ENCODE measurements around the gene TRHDE. TPM values are rescaled to one million over a fixed set of nuclear protein-coding genes. Genes with fewer than 3 reads are reported as not detected.

Gene TRHDE
- polyA plus RNA-seq, 2 of the 4 experiments (the other 2 are of a cell fraction) = 0.16 to 0.32 TPM

DNA sequence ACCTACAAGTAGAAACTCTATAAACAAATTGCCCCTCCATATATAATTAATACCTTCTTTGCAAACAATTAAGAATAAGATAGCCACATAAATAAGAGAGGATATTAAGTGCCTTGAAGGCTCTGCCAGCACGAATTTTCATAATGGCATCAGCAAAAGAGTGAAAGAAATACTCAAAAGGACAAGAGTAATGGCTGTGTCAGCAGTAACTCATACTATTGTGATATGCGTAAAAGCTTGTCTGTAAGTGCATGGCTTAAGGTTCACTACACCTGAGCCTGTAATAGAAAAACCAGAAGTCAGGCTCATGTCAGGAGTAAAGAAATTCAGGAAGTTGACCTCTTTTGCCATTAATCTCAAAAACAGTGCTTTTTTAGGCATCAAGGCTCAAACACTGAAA is 204.1 kb downstream of the TRHDE start:
- Histone ChIP-seq H3K9me3 (no peaks in the 10 kb centered on the region), H3K4me1 (no peaks in the 10 kb centered on the region), H3K4me3 (no peak overlapping the region), H3K27ac (no peak overlapping the region), H3K4me2 (no peak overlapping the region)
- TF ChIP-seq MAFK (IDR thresholded peaks at IDR 0.05; ENCODE audit: partially characterized antibody) (peak; percentile 24), RCOR1 (IDR thresholded peaks at IDR 0.05; ENCODE audit: low read depth, low read length) (no peak)
- FAIRE-seq (no peak), ATAC-seq (no peak), DNase-seq (ENCODE audit: low read depth in 1 of 2, low spot score in 1 of 2) (no peak)
- ChIA-PET POLR2A (no interaction called here), CTCF (no interaction called here)
- WGBS (ENCODE audit: missing lambda C conversion rate) = 40% methylated on average over 2 of the region's 2 CpGs

DNA sequence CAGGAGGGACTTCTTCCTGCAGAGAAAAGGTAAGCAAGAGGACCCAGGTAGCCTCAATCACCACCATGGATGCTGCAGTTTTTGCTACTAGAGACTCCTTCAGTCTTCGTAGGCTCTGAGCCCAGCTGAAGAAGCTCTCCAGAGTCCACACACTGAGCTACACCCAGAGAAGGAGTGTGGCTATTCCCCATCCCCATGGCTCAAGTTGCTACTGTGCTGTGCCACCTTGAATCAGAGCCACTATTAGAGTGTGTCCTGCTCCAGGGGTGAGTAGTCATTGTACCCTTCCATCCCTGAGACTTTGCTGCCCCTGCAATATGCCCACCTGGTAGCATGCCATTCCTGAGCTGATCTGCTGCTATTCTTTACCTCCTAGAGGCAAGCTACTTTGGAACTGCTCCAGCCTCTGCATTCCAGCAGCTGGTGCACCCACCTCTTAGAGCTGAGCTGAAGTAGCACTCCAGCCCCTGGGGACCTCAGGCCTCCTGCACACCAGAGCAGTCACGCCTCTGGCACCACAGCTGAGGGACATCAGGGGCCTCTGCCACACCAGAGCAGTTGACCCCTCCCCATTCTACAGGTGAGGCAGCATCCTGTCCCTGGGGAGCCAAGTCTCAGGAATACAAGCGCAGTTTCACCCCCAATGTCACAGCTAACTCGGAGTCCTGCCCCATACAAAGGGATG is 213.0 kb downstream of the TRHDE start:
- TF ChIP-seq RFX5 (IDR thresholded peaks at IDR 0.05) (no peak), NR3C1 (IDR thresholded peaks at IDR 0.05) (no peak), NFE2L2 (conservative IDR thresholded peaks at IDR 0.05; ENCODE audit: low read length) (no peak), TFCP2L1 (CRISPR knock-in tag; IDR thresholded peaks at IDR 0.05) (no peak), RCOR1 (IDR thresholded peaks at IDR 0.05; ENCODE audit: low read depth, low read length) (no peak), ESRRA (IDR thresholded peaks at IDR 0.05; ENCODE audit: borderline replicate concordance, low read length) (no peak), KDM5A (IDR thresholded peaks at IDR 0.05) (no peak), EHF (CRISPR knock-in tag; IDR thresholded peaks at IDR 0.05) (no peak), CHD4 (IDR thresholded peaks at IDR 0.05; ENCODE audit: borderline replicate concordance) (no peak), FOSL2 (IDR thresholded peaks at IDR 0.05) (no peak), FOSL2 (CRISPR knock-in tag; IDR thresholded peaks at IDR 0.05) (no peak), TP53 (CRISPR knock-in tag; IDR thresholded peaks at IDR 0.05) (no peak)
- no peak overlapping the region for H3K4me2 ChIP-seq
- no peak overlapping the region for H3K27ac ChIP-seq
- DNase-seq (ENCODE audit: low read depth in 1 of 2, low spot score in 1 of 2) (no peak), FAIRE-seq (no peak), ATAC-seq (no peak)
- H3K4me3 ChIP-seq = no peak overlapping the region
- no peaks in the 10 kb centered on the region for H3K4me1 ChIP-seq
- ChIA-PET POLR2A (no interaction called here), CTCF (no interaction called here)
- 0% methylated on average over 2 of the region's 4 CpGs for WGBS (ENCODE audit: missing lambda C conversion rate)
- no peaks in the 10 kb centered on the region; the same call in 2 of the 3 replicates for H3K9me3 ChIP-seq

GRCh38 chr12:72491426-72491825 is 219.3 kb downstream of the TRHDE start:
- no peaks in the 10 kb centered on the region for H3K9me3 ChIP-seq
- 64% methylated on average over 4 of the region's 4 CpGs for WGBS (ENCODE audit: missing lambda C conversion rate)
- POLR2A ChIA-PET = no interaction called here
- FAIRE-seq = no peak
- no peak for ATAC-seq
- no peak overlapping the region for H3K4me2 ChIP-seq
- H3K4me3 ChIP-seq = no peak overlapping the region
- TF ChIP-seq ATOH8 (CRISPR knock-in tag; IDR thresholded peaks at IDR 0.05; ENCODE audit: low read depth) (no peak), SMC3 (IDR thresholded peaks at IDR 0.05) (no peak), HEYL (CRISPR knock-in tag; IDR thresholded peaks at IDR 0.05) (no peak), CBX8 (IDR thresholded peaks at IDR 0.05) (no peak)
- H3K4me1 ChIP-seq = no peaks in the 10 kb centered on the region
- DNase-seq (ENCODE audit: low read depth in 1 of 2, low spot score in 1 of 2) = no peak
- CTCF ChIA-PET = no interaction called here
- no peak overlapping the region for H3K27ac ChIP-seq

- H3K9me3 ChIP-seq = no peaks in the 10 kb centered on the region
- 0% methylated on average over 1 of the region's 1 CpG for WGBS (ENCODE audit: missing lambda C conversion rate)
- H3K27ac ChIP-seq = no peak overlapping the region
- ATAC-seq = no peak
- POLR2A ChIA-PET = no interaction called here
- no peak for TF ChIP-seq REST (IDR thresholded peaks at IDR 0.05)
- TF ChIP-seq FOSL2 (IDR thresholded peaks at IDR 0.05) = no peak
- TF ChIP-seq FOSL2 (CRISPR knock-in tag; IDR thresholded peaks at IDR 0.05) = no peak
- TF ChIP-seq KDM5A (IDR thresholded peaks at IDR 0.05) = no peak
- TF ChIP-seq EHF (CRISPR knock-in tag; IDR thresholded peaks at IDR 0.05) = no peak
- no peak for TF ChIP-seq ZNF302 (CRISPR knock-in tag; IDR thresholded peaks at IDR 0.05)
- no peak for TF ChIP-seq ESRRA (IDR thresholded peaks at IDR 0.05; ENCODE audit: borderline replicate concordance, low read length)
- TF ChIP-seq POLR2AphosphoS2 (conservative IDR thresholded peaks at IDR 0.05; ENCODE audit: low read length) = no peak
- no peak for TF ChIP-seq HDAC2 (IDR thresholded peaks at IDR 0.05)
- TF ChIP-seq HOXB5 (CRISPR knock-in tag; IDR thresholded peaks at IDR 0.05) = no peak
- no peak for TF ChIP-seq PHF8 (IDR thresholded peaks at IDR 0.05; ENCODE audit: borderline replicate concordance, low read depth)
- no peak for TF ChIP-seq CEBPB (IDR thresholded peaks at IDR 0.05)
- H3K4me2 ChIP-seq = no peak overlapping the region
- H3K4me3 ChIP-seq = no peak overlapping the region
- no peaks in the 10 kb centered on the region for H3K4me1 ChIP-seq
- CTCF ChIA-PET = no interaction called here
- DNase-seq (ENCODE audit: low read depth in 1 of 2, low spot score in 1 of 2) = no peak
- no peak for FAIRE-seq
Measured at GRCh38 chr12:72493407-72493806, 221.2 kb downstream of the TRHDE start.

All from A549 (cell line).